ENCODE data around the gene TMEM167A.
"Not testable (repeated sequence)": the region's sequence is repeated elsewhere in the genome, so short reads cannot be mapped to it uniquely, and the experiment has no call there.

TMEM167A gene

DNA sequence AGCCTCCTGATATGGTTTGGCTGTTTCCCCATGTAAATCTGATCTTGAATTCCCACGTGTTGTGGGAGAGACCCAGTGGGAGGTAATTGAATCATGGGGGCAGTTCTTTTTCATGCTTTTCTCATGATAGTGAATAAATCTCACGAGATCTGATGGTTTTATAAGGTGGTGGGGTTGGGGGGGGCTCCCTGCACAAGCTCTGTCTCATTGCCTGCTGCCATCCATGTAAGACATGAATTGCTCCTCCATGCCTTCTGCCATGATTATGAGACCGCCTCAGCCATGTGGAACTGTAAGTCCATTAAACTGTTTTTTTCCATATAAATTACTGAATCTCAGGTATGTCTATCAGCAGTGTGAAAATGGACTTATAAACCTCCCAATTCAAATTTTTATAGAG lies 13.0 kb upstream of the TMEM167A start:
- no peak for DNase-seq (ENCODE audit: low read depth in 2 of 2)

DNA sequence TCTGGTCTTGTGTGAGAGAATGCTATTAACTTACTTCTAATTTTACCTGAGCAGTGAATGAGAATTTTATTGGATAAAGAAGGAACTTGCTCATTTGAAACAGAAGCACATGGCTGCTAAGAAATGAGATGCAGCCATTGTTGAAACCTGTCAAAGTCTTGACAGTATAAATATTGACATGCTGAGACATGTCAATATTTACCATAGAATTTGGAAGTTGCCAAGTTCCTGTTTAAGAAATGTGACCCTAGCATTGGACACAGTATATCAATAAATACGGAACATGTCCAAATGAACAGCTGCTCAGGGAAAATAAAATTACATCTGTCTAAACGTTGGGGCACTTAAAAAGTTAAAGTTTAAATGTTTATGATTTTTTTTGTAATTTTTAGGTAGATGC lies 7.9 kb upstream of the TMEM167A start:
- no peak for DNase-seq (ENCODE audit: low read depth in 2 of 2)

DNA sequence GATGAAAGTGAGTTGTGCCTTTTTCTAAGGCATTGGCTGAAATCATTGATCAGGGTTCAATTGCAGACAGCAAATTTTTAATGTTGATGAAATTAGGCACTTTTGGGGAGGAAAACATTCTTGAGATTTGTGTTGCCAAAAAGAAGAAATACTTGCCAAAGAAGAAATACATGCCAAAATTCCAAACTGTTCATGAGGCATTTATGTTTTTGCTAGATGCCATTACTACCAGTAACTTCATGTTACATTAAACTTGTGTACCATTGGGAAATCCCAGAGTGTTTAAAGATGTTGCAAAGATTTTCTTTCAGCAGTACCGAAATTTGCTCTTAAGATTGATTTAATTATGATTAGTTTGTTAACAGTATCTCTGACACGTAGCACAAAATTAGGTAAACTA lies 7.1 kb upstream of the TMEM167A start:
- DNase-seq (ENCODE audit: low read depth in 2 of 2) = no peak

DNA sequence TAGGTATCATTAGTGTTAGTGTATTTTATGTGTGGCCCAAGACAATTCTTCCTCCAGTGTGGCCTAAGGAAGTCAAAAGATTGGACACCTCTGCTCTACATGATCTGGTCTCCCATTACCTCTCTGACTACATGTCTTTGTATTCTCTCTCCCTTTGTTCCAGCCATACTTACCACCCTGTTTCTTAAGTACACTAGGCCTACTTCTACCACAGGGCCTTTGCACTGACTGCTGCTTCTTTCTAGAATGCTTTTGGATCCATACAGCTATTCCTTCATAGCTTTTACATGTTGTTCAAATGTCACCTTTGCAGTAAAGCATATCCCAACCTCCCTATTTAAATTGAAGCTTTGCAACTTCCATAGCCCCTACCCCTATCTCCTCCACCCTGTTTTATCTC lies 5.6 kb upstream of the TMEM167A start:
- DNase-seq (ENCODE audit: low read depth in 2 of 2) = no peak

DNA sequence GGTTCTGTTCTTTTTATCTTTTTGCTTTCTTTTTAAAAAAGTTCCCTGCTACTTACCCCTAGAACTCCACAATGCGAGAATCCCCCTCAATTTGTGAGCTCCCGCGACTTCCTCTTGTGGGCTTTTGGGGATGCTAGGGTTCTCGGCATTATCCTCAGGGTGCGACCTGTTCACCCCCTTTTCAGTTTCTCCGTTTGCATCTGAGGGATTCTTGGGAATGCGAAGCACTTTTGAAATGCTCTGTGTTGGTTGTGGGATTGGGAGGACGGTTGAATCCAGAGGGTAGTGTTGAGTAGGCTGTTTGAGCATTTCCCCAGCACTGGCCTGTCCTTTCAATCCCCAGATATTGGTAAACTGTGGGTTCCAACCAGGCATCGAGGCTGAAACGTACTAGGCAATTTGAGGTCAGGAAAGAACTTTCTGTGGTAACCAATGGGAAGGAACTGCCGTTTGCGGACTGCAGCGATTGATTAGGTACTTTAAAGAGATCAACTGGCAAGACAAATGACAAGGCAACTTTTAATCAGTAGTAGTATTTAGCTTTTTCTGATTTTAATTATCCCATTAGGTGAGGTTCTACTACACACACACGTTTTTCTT lies 568 bp upstream of the TMEM167A start:
- DNase-seq (ENCODE audit: low read depth in 2 of 2) = peak in 1 of 2 donors; percentile 0

DNA sequence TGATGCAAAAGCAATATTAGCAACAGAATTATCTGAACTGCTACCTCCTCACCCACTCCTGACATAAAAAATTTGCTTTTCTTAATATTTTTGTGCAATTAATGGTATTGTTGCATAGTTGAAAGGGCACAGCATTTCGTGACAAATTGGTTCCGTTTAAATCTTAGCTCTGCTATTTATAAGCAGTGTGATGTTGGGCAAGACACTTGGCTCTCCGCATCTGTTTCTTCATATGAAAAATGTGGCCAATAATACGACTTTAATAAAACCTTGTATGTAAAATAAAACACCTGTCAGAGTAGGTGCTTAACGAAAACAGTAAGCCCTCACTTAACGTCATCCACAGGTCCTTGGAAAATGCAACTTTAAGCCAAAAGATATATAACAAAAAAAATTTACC lies 4.2 kb downstream of the TMEM167A start:
- DNase-seq (ENCODE audit: low read depth in 2 of 2) = no peak

DNA sequence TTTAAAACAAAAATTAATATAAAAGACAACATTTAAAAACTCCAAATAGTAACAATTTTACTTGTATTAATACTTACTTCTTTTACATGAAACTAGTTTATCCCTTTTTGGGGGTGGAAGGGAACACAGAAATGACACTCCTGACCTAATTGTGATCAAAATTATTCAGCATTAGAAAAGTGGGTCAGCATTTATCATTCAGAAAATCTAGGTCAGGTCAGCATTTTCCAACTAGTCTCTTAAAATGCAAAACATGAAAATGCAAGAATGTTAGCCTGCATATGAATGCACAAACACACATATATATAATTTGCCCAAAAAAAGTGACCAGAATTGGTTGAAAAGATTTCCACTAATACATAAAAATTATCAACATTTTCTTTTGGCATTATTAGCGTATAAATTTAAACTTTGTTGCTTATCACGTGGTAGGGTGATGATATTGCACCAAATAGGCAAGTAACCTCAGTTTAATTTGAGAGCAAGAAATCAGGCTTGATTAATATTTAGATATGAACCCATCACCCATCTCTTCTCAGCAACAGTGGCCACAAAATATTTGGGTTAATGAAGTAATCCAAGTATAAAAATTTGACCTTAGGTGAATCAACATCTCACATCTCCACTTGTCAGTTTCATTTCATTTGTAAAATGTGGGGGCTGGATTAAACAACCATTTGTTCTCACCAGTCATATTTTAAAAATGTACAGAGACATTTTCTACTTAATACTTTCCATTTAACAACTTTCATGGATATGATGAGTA lies 5.7 kb downstream of the TMEM167A start:
- no peak for DNase-seq (ENCODE audit: low read depth in 2 of 2)

DNA sequence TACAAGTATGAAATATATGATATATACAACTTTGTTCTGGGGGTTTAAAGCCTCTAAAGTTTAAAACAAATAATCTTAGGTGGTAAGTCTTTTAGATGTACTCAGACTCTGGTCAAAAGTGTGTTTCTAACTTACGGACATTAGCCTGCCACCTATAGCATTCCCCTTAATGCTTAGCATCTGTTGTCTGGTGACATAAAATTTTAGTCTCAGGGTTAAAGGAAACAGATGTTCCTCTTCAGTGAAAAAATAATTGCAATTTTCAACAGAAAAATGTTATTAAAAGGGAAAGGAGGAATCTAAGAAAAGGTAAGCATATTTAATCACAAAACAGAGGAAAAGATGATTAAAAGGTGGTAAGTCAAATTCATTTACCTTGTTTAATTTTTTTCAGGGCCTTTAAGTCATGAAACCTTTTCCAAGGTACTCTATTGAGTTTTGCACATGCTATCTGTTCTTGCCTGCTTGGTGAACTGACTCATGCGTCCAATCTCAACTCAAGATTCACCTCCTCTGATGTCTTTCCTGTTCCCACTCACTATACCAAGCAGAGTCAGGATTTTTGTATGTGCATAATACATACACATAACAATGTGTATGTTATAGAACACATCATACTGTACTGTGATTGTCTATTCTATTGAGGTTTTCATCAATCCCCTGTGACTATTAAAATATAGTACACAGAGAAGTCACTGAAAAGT lies 7.9 kb downstream of the TMEM167A start:
- no peak for DNase-seq (ENCODE audit: low read depth in 2 of 2)

DNA sequence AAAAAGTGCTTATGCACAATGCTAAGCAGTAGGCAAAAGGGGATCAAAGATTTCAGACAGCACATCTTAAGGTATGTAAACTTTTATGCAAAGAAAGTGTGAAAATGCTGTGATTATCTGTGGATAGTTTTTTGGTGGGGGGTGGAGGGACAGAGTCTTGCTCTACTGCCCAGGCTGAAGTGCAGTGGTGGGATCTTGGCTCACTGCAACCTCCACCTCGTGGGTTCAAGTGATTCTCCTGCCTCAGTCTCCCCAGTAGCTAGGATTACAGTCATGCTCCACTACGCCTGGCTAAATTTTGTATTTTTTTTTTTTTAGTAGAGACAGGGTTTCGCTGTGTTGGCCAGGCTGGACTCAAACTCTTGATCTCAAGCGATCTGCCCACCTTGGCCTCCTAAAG lies 9.8 kb downstream of the TMEM167A start:
- not testable (repeated sequence) for DNase-seq (ENCODE audit: low read depth in 2 of 2)

DNA sequence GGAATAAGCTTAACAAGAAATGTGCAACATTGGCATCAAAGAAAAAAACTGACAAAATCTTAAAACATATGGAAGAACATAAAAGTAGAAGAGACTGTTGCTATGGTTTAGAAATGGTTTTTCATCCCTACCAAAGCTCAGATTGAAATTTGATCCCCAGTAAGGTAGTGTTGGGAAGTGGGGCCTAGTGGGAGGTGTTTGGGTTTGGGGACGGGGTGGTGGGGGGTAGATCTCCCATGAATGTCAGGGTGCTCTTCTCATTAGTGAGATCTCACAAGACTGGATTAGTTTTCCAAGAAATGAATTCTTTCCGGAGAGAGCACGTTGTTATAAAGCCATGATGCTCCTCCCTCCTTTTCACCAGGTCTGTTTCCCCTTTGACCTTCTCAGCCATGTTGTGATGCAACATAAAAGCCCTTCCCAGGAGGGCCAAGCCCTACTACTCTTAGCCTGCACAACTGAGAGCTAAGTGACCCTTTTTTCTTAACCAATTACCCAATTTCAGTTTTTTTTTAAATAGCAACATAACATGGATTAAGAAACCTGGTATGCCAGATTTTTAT lies 10.6 kb downstream of the TMEM167A start:
- DNase-seq (ENCODE audit: low read depth in 2 of 2) = no peak

DNA sequence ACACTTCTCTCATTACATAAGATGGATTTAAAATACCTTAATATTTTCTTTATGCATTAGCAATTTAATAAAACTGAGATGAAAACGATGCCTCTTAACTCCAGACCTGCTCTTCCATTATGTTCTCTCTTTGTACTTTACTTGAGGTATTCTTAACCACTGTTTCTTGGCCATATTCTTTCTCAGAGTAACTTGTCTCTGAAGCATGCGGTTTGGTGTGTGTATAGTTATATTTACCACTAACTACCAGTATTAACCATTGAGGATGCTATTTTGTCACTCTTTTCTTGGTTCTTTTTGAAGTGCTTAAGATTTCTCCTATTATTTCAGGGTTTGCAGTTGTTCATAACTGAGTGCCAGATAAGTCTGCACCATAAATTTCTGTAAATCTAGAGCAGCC lies 17.9 kb downstream of the TMEM167A start:
- DNase-seq (ENCODE audit: low read depth in 2 of 2) = no peak

DNA sequence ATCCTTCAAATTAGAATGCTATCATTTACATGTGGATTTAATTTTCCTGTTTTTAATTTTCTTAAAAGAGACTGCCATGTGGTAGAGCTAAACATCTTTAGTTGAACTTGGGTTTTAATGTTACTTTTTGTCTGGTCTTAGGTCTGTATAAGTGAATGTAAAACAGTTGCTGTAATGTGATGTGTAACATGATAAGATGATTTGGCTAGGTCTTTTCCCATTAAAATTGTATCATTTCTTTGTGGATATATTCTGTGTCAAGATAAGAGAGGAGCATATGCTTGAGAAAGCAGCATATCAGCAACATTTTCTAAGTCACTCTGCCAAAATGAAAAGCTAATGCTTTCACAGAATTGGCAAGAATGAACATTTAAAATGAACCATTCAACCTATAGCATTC lies 18.5 kb downstream of the TMEM167A start:
- no peak for DNase-seq (ENCODE audit: low read depth in 2 of 2)

DNA sequence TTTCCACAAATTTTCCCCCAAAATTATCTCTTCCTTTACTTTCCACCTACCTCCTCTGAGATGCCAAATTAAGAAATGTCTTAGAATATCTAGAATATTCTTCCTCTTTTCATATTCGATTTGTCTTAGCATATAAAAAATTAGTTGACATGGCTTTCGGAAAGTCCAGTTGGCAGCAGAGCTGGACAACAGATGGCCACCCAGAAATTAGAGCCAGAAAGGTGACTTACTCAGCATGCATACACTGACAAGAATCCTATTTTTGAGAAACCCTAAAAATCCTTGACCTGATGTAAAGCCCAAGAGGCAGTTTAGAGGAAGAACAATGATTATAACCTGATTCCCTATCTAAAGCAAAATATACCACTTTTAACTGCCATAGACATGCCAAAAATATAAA lies 22.0 kb downstream of the TMEM167A start:
- DNase-seq (ENCODE audit: low read depth in 2 of 2) = no peak

DNA sequence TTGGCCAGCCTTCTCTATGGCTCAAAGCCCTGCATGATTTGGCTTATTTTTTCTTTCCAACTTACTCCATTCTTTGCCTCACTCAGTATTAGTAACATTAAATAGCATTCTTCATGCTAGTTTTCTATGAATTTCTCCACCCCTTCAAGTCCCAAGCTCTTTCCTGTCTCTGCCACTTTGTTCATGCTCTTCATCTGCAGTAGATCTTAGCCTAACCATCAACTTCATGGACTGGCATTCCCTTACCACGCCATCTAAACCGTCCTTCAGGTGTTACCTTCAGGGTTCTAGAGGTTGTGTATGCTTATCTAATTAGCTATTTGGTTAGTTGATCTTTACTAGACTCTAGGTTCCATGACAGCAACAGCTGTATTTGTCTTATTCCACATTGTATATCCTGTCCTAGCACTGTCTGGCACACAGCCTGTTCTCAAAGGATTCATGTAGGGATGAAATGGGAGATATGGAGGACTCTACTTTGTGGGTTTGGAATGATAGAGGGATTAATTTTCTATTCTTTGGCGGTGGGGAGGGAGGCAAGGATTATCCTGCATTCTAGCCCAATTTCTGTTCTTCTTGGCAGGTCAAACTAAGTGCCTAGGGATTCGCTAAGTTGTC lies 26.4 kb downstream of the TMEM167A start:
- DNase-seq (ENCODE audit: low read depth in 2 of 2) = no peak

DNA sequence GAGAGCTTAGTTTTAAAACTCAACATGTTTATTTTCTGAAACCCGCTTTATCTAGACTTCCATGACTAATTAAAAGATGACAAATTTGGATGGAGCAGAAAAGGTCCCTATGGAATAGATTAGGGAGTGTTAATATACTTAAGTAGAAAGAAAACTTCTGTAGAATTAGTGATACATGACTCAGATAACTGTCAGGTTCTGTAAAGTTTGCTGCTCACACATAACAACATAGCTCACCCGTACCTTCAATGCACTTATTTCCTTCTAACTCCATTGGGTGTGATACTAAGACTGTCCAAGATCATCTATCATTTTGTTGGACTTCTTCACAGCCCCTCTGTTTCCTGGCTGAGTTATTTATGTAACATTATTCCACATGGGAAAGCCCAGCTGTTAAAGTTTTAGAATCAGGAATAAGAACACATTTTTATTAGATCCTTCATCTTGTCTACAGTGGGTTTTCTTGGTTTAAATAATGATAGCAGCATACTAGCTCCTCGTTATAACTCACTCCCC lies 27.8 kb downstream of the TMEM167A start:
- no peak for DNase-seq (ENCODE audit: low read depth in 2 of 2)

DNA sequence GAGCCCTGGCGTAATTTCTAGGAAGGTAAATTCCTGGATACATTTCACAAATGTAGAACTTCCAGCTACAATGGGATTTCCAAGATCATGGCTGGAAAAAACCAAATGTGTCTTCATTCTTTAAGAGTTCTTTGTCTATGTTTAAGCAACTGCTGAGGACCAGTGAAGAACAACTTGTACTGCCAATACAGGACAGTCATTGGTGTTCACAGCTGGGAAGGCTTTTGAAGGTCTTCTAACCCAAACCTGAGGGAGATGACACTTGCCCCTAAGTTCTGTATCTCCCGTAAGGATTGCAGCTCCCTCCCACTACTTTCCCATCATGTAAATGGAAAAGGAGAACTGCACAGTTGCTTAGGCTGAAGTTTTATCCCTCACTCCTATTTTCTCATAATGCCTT lies 28.4 kb downstream of the TMEM167A start:
- DNase-seq (ENCODE audit: low read depth in 2 of 2) = no peak

DNA sequence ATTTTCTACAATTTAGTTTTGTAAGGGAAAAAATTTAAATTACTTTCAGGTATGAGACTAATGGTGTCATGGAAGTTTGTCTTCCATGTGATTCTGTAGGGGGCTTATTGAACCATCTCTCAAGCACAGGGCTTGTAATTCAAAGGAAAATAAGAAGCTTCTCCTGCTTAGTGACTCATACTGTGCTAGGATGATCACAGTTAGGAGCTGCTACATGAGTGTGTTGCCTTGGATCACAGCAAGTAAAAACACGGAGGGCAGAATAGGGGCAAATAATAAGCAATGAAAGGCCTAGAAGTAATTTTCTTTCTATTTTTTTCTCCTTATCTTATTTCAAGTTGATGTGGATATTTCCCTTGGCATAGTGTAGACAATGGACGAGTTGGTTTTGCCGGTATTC lies 28.9 kb downstream of the TMEM167A start:
- DNase-seq (ENCODE audit: low read depth in 2 of 2) = no peak

DNA sequence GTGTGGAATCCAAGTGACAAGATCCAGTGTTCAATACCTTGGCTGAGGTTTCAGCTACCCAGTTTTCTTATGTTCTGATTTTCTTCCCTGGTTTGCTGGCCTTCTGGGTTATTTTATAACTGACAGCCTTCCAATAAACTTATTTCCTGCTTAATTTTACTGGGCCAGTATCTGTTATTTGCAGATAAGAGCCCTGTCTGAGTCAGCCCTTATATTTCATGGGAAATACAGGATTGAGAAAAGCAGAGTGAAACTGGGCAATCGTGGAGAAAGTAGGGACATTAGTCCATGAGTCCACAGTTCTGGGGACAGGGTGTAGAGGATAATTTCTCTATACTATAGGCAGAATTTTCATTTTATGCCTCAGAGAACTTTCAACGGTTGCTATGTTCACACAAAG lies 32.3 kb downstream of the TMEM167A start:
- no peak for DNase-seq (ENCODE audit: low read depth in 2 of 2)

DNA sequence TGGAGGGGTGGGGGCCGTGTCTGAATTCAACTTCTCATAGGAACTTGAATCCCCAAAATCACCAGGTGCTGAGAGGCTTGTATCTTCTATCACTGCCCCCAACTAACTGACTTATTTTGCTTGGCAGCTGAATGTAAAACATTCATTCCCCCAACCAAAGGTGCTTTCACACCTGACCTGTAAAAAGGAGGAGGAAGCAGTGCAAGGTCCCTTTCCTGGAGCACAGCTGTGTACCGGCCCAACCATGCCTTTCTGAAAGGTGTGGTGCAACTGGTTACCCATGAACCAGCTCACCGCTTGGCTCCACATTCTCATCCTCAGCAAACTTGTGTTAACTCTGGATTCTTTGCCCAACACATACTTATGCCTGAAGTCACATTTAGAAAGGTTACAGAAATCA lies 34.7 kb downstream of the TMEM167A start:
- DNase-seq (ENCODE audit: low read depth in 2 of 2) = no peak

DNA sequence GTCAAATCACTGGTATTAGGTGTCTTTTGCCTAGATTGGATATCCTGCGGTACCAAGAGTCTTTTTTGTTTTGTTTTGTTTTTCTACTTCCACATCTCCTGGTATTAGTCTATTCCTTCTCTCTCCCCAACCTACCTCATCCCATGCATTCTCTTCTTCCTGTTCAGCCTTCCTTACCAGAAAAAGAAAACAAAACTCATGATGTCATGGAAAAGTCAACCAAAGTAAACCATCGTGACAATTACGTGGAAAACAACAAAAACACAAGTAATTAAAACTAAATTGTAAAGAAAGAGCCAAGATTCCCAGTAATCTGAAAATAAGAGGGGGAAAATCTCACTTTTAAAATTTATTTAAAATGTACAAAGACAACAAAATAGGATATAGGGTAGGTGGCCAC lies 38.3 kb downstream of the TMEM167A start:
- no peak for DNase-seq (ENCODE audit: low read depth in 2 of 2)

DNA sequence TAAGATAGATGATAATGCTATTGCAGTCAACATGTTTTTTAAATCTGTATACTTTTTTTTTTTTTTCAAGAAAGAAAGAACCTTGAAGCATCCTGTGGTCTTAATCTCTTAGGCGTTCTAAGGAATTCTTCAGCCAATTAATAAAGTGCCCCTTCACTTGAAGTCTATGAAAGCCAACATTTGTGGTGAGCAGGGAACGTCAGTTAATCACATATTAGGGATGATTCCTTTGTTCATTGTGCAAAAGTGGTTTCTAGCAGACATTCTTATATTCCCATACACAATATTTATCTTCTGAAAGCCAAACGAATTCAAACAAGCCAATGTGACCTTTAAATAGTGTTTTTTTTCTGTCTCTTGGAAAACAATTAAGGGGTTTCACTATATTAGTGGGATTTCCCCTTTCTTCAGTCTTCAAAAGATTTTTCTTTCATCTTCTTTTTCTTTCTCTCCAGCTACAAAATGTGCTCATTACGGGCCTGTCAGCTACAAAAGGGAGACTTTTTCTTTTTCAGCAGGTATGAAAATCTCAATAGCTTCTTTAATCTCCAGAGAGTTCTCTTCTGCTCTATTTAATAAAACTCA lies 40.1 kb downstream of the TMEM167A start:
- DNase-seq (ENCODE audit: low read depth in 2 of 2) = no peak

Measured in stimulated activated CD8-positive, alpha-beta memory T cell treated with anti-CD3 and anti-CD28 coated beads, Interleukin-7, amount 100 ng/mL, for 4 hours (primary cell).